Heart right ventricle (tissue), 16 donors: ENCODE data around the gene TAF1A. TPM values are rescaled to one million over a fixed set of nuclear protein-coding genes. Genes with fewer than 3 reads are reported as not detected.

Experiments used
- ATAC-seq, 8 donors: fragments of 200-7000 bp; cut with Tn5 transposase; one replicate each; pipeline ENCODE4 v1.9.1; 2020; ENCODE audit warnings: mild to moderate bottlenecking in 8 of 8, moderate library complexity in 8 of 8, moderate number of reproducible peaks in 1 of 8
- DNase-seq, 2 donors: peaks; one replicate each; pipeline ENCODE4 v3.0.0-alpha.2; 2020
- H3K27ac ChIP-seq, 10 donors: fragments of 200-600 bp; sonication (generic) in 2 of 10; one replicate each; pipeline versions ENCODE4 v1.5.0 to v1.8.0; 2020 to 2022; ENCODE audit warnings: mild to moderate bottlenecking in 3 of 10
- H3K27me3 ChIP-seq, 7 donors: fragments of 200-600 bp; one replicate each; pipeline ENCODE4 v1.8.0; 2021 to 2022; ENCODE audit warnings: mild to moderate bottlenecking in 2 of 7
- H3K36me3 ChIP-seq, 9 donors: fragments of 200-600 bp; sonication (generic) in 1 of 9; one replicate each; pipeline versions ENCODE4 v1.5.0 to v1.8.0; 2020 to 2022; ENCODE audit warnings: mild to moderate bottlenecking in 2 of 9
- H3K4me1 ChIP-seq, 9 donors: fragments of 200-600 bp; sonication (generic) in 1 of 9; one replicate each; pipeline versions ENCODE4 v1.5.0 to v1.8.0; 2020 to 2022; ENCODE audit warnings: mild to moderate bottlenecking in 4 of 9
- H3K4me3 ChIP-seq, 10 donors: fragments of 200-600 bp; sonication (generic) in 2 of 10; one replicate each; pipeline versions ENCODE4 v1.5.0 to v1.8.0; 2020 to 2022; ENCODE audit warnings: mild to moderate bottlenecking in 7 of 10, moderate library complexity in 2 of 10
- H3K9me3 ChIP-seq, 11 donors: fragments of 200-600 bp in 10 of 11; sonication (generic) in 2 of 11; one replicate each; pipeline versions ENCODE4 v1.5.0 to v1.8.0; 2013 to 2022; ENCODE audit warnings: mild to moderate bottlenecking in 2 of 11, control low read depth in 1 of 11, moderate library complexity in 1 of 11
- WGBS, 2 donors: extraction: QIAGEN DNeasy Blood & Tissue Kit; methylation state at CpG; one replicate each; pipeline ENCODE4 v1.1.7; 2013; ENCODE audit warnings: inconsistent platforms in 1 of 2; 5-methylcytosine and 5-hydroxymethylcytosine counted together
- intact Hi-C, 10 donors: fragments of 100-400 bp; cut with DNase I; formaldehyde crosslinking; loops; one replicate each; pipeline versions ENCODE4 v1.11.1 to v1.14.2; 2022
- polyA plus RNA-seq, 2 donors: library from polyadenylated mRNA; stranded (reverse); fragments of 200-250 nt; gene quantifications; one replicate each; pipeline ENCODE4 v1.2.3, GENCODE V29; 2013
- total RNA-seq, 10 donors: library from RNA; stranded (reverse); fragmentation: NEBNext Ultra II Directional in 3 of 10; extraction: Animal tissue kit (Norgen Biotek cat#: 25700) in 3 of 10; gene quantifications; one replicate each; pipeline versions ENCODE4 v1.2.1 to v1.2.4, GENCODE V29; 2021 to 2023
- TF ChIP-seq, protein P1 (sequence below), 9 donors: fragments of 200-600 bp; sonication (generic) in 2 of 9; IDR thresholded peaks; one replicate each; pipeline versions ENCODE4 v1.5.0 to v1.8.0; 2021 to 2022; ENCODE audit warnings: antibody characterized with exemption in 9 of 9, mild to moderate bottlenecking in 5 of 9, moderate library complexity in 1 of 9
- donor health status: Arrhythmogenic right ventricular cardiomyopathy.
- donor health status: ischemic (EF 13 %, LVEDD 7.1; RV severe dilation, severe dysfunction).
- donor health status: healthy with polysubstance abuse.
- donor health status: DM: no; HTN: yes; CAD: no.
- donor health status: DM: no; HTN: no; CAD: no.
- donor health status: ischemic (EF 25% LVEDD 6.9; RV normal size, moderate dysfunction).
- donor health status: ischemic (EF 25% LVEDD 5.7; RV mildly dilated, moderate dysfunction).
- donor health status: healthy.
- donor health status: DM: yes; HTN: yes; CAD: no.
- donor health status: Ischemic cardiomyopathy.
- donor health status: ischemic (EF 35%, LVEDD 5.7; RV mildly dilated, moderate dysfunction).
- donor health status: nonischemic (EF 11% LVEDD 7.7; RV severe dilation, severe dysfunction).
- donor health status: DM: yes; HTN: yes; CAD: no.
- donor health status: PGD.
- donor health status: ischemic (EF 29% LVEDD 5.4; RV normal size, mild dysfunction).
- donor health status: nonischemic (EF 23%, LVEDD 6.1; RV moderate dilation, normal function).

Gene TAF1A
- total and polyA plus RNA-seq, 12 donors: 1.1 to 3.3 (median 1.7) TPM

DNA sequence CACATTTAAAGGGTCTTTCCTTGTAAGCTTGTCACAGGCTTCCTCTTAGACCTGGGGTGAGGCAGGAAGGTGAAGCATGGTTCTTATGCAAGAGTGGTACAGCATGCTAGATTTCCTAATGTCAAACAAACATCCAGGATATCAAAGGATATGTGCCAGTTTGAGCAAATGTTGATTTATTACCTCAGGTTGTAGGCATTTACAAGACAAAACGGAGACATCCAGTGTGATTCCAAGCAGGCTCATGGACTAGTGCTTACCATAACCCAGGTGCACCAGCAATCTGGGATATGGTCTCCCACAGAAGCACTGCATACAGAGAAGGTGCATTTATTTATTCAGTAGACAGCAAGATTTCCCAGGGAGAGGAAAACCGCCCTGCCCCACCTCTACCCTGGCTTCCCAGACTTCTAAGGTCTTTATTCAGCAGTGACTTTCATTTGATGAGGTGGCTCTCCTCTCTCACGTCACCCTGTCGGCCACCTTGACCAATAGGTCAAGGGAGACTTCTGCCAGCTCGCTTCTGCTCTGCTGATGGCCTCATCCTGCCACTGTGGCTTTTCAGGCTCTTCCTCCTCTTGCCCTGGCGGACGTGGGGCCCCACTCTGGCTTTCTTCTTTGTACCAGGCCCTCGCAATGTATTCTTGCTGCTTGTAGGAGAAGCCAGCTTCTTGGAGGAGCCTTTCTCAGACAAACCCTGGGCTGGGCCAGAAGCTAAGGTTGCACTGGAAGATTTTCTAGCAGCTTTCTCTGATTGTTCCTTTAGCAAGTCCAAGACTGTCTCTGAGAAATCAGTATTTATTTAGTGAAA, 67.4 kb downstream of the TAF1A start:
- no peaks in the 10 kb centered on the region for H3K36me3 ChIP-seq
- no peak overlapping the region for H3K27ac ChIP-seq
- H3K4me1 ChIP-seq: no peaks in the 10 kb centered on the region
- TF ChIP-seq, protein P1, sequence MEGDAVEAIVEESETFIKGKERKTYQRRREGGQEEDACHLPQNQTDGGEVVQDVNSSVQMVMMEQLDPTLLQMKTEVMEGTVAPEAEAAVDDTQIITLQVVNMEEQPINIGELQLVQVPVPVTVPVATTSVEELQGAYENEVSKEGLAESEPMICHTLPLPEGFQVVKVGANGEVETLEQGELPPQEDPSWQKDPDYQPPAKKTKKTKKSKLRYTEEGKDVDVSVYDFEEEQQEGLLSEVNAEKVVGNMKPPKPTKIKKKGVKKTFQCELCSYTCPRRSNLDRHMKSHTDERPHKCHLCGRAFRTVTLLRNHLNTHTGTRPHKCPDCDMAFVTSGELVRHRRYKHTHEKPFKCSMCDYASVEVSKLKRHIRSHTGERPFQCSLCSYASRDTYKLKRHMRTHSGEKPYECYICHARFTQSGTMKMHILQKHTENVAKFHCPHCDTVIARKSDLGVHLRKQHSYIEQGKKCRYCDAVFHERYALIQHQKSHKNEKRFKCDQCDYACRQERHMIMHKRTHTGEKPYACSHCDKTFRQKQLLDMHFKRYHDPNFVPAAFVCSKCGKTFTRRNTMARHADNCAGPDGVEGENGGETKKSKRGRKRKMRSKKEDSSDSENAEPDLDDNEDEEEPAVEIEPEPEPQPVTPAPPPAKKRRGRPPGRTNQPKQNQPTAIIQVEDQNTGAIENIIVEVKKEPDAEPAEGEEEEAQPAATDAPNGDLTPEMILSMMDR (IDR thresholded peaks at IDR 0.05): no peak
- peaks cover 0 to 4% (median 0%) of the 10 kb centered on the region in 11 donors for H3K9me3 ChIP-seq
- WGBS, 2 donors: 82 to 90% methylated on average over 8 of the region's 8 CpGs
- H3K27me3 ChIP-seq: peaks cover 0 to 20% (median 0%) of the 10 kb centered on the region in 7 donors
- no peak overlapping the region for H3K4me3 ChIP-seq
- ATAC-seq (no peak), DNase-seq (no peak)
- intact Hi-C loops: no loop called here

DNA sequence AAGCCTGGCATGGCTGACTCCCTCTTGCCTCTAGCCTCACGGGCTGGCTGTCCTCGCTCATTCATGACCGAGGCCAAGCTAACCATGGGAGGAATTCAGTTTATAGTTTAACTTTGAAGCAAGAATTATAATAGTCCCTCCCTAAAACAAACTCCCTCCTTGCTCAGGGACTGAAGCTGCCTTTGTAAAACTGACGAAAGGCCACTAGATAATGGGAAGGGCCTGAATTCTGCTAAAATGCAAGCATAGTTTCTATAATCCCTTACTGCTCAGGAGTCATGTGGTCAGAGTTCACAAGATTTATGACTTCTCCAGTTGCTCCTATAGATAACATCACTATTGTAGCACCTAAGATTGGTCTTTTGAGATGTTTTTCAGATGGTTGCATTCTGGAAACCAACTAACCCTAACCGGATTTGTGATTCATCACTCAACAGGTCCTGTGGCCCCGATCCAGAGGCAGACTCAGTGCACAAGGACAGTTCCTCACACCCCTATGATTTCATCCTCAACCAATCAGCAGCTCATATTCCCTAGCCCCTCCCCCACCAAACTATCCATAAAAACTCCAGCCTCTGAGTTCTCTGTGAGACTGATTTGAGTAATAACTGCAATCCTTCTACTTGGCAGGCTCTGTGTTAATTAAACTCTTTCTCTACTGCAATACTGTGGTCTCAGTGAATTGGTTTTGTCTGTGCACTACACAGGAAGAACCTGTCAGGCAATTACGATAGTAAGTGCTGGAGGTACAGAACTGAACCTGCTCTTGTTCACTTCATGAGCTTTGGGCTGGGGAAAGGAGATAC, 68.2 kb downstream of the TAF1A start:
- DNase-seq (no peak), ATAC-seq (peak in 1 of 8 donors; percentile 31)
- Histone ChIP-seq H3K4me3 (no peak overlapping the region), H3K9me3 (peaks cover 0 to 4% (median 0%) of the 10 kb centered on the region in 11 donors), H3K27me3 (peaks cover 0 to 20% (median 0%) of the 10 kb centered on the region in 7 donors), H3K4me1 (no peaks in the 10 kb centered on the region), H3K27ac (no peak overlapping the region), H3K36me3 (no peaks in the 10 kb centered on the region)
- WGBS, 2 donors: 81% methylated on average over 7 of the region's 7 CpGs
- TF ChIP-seq, protein P1 (IDR thresholded peaks at IDR 0.05): no peak
- intact Hi-C loops: no loop called here

Other genes with a start within 250 kb of the TAF1A start
- gene HHIPL2, start 41.8 kb downstream of the TAF1A start, total RNA-seq: under 1 TPM in 1 of 10 donors, not detected in 9; 0.13 TPM
- under 1 TPM in 1 of 2 donors, not detected in 1; 0.03 TPM for gene HHIPL2, start 41.8 kb downstream of the TAF1A start, polyA plus RNA-seq
- gene MIA3, start 28.2 kb upstream of the TAF1A start, total RNA-seq: 10 to 100 TPM; 44.0 to 72.5 (median 59.0) TPM
- gene MIA3, start 28.2 kb upstream of the TAF1A start, polyA plus RNA-seq: 10 to 100 TPM; 22.8 to 33.8 TPM
- 10 to 100 TPM; 37.4 to 68.4 (median 47.0) TPM for gene AIDA, start 122.6 kb upstream of the TAF1A start, total RNA-seq
- 10 to 100 TPM; 29.5 to 37.1 TPM for gene AIDA, start 122.6 kb upstream of the TAF1A start, polyA plus RNA-seq
- 10 to 100 TPM; 26.5 to 40.5 (median 34.5) TPM for gene BROX, start 122.6 kb upstream of the TAF1A start, total RNA-seq
- gene BROX, start 122.6 kb upstream of the TAF1A start, polyA plus RNA-seq: 10 to 100 TPM in 1 of 2 donors, 1 to 10 TPM in 1; 8.9 to 11.7 TPM
- not detected for gene FAM177B, start 147.3 kb upstream of the TAF1A start, total RNA-seq
- under 1 TPM in 1 of 2 donors, not detected in 1; 0.06 TPM for gene FAM177B, start 147.3 kb upstream of the TAF1A start, polyA plus RNA-seq
- gene DISP1, start 225.1 kb upstream of the TAF1A start, total RNA-seq: 1 to 10 TPM; 3.3 to 7.5 (median 5.7) TPM
- 1 to 10 TPM; 3.5 to 3.8 TPM for gene DISP1, start 225.1 kb upstream of the TAF1A start, polyA plus RNA-seq